Keratinocyte (primary cell): ENCODE measurements around the gene SEL1L3.

Experiments
- EZH2 ChIP-seq: IDR thresholded peaks from one replicate; pipeline ENCODE4 v1.6.1; 2012; ENCODE audit warnings: inconsistent platforms, mild to moderate bottlenecking, low read length, moderate library complexity
- TF ChIP-seq, protein P1 (sequence below), 3 experiments: IDR thresholded peaks in 1 of 3; conservative IDR thresholded peaks in 1 of 3; optimal IDR thresholded peaks in 1 of 3; 2 replicates in 2 of 3; 3 replicates in 1 of 3; pipeline versions ENCODE3 to v1.5.1; 2011; ENCODE audit warnings: low read length in 3 of 3, mild to moderate bottlenecking in 3 of 3, moderate library complexity in 2 of 3, control low read depth in 1 of 3, inconsistent platforms in 1 of 3; ENCODE audit not compliant: insufficient read depth in 2 of 3; ENCODE audit errors: extremely low read depth in 1 of 3

DNA sequence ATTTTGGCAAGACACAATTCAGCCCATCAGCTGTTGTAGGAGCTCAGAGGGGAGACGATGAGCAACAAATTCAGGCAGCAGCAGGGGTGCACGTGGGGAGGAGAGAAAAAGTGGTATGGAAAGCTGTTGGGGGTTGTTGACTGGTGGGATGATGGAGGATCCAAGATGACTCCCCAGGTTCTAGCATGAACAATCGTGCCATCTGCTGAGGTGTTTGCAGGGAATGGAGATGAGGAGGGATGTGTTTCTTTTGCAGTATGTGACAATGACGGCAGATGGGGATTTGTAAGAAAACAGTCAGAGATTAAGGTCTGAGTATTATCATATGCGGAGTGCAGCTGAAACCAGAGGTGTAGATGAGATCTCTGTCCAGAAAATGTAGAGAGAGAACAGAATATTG lies 63.3 kb downstream of the SEL1L3 start:
- TF ChIP-seq, protein P1, sequence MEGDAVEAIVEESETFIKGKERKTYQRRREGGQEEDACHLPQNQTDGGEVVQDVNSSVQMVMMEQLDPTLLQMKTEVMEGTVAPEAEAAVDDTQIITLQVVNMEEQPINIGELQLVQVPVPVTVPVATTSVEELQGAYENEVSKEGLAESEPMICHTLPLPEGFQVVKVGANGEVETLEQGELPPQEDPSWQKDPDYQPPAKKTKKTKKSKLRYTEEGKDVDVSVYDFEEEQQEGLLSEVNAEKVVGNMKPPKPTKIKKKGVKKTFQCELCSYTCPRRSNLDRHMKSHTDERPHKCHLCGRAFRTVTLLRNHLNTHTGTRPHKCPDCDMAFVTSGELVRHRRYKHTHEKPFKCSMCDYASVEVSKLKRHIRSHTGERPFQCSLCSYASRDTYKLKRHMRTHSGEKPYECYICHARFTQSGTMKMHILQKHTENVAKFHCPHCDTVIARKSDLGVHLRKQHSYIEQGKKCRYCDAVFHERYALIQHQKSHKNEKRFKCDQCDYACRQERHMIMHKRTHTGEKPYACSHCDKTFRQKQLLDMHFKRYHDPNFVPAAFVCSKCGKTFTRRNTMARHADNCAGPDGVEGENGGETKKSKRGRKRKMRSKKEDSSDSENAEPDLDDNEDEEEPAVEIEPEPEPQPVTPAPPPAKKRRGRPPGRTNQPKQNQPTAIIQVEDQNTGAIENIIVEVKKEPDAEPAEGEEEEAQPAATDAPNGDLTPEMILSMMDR (optimal IDR thresholded peaks at IDR 0.05 in 1 of 3, IDR thresholded peaks at IDR 0.05 in 1 of 3, conservative IDR thresholded peaks at IDR 0.05 in 1 of 3; ENCODE audit: extremely low read depth in 1 of 3, insufficient read depth in 2 of 3, low read length in 3 of 3) = no peak
- no peak for TF ChIP-seq EZH2
